ENCODE data around the gene TAS1R1.

Gene TAS1R1

GRCh38 chr1:6585841-6586240 is 30.7 kb downstream of the TAS1R1 start:
- no peak for TF ChIP-seq CTCF (conservative IDR thresholded peaks at IDR 0.05; ENCODE audit: low read length)
- H3K4me3 ChIP-seq (ENCODE audit: low read length) = no peak overlapping the region
- no peak for DNase-seq (ENCODE audit: low read depth)

- H3K4me3 ChIP-seq (ENCODE audit: low read length) = no peak overlapping the region
- TF ChIP-seq CTCF (conservative IDR thresholded peaks at IDR 0.05; ENCODE audit: low read length) = no peak
- no peak for DNase-seq (ENCODE audit: low read depth)
These were observed 31.3 kb downstream of the TAS1R1 start for GRCh38 chr1:6586404-6586816.

- no peak for DNase-seq (ENCODE audit: low read depth)
- TF ChIP-seq CTCF (conservative IDR thresholded peaks at IDR 0.05; ENCODE audit: low read length) = no peak
- no peak overlapping the region for H3K4me3 ChIP-seq (ENCODE audit: low read length)
These were observed 32.3 kb downstream of the TAS1R1 start for GRCh38 chr1:6587261-6588005.

GRCh38 chr1:6588128-6588892 is 33.2 kb downstream of the TAS1R1 start:
- no peak overlapping the region for H3K4me3 ChIP-seq (ENCODE audit: low read length)
- no peak for DNase-seq (ENCODE audit: low read depth)
- no peak for TF ChIP-seq CTCF (conservative IDR thresholded peaks at IDR 0.05; ENCODE audit: low read length)

- no peak for DNase-seq (ENCODE audit: low read depth)
- H3K4me3 ChIP-seq (ENCODE audit: low read length) = no peak overlapping the region
- no peak for TF ChIP-seq CTCF (conservative IDR thresholded peaks at IDR 0.05; ENCODE audit: low read length)
These were observed 33.9 kb downstream of the TAS1R1 start for GRCh38 chr1:6588893-6589520.

- no peak for TF ChIP-seq CTCF (conservative IDR thresholded peaks at IDR 0.05; ENCODE audit: low read length)
- H3K4me3 ChIP-seq (ENCODE audit: low read length) = no peak overlapping the region
- no peak for DNase-seq (ENCODE audit: low read depth)
These were observed 34.9 kb downstream of the TAS1R1 start for GRCh38 chr1:6590046-6590445.
